Measurements from ENCODE around the gene RNU6-1. TPM values are rescaled to one million over a fixed set of nuclear protein-coding genes. Genes with fewer than 3 reads are reported as not detected.

The RNU6-1 gene
- total RNA-seq, 2 experiments from 2014 or later: not detected

DNA sequence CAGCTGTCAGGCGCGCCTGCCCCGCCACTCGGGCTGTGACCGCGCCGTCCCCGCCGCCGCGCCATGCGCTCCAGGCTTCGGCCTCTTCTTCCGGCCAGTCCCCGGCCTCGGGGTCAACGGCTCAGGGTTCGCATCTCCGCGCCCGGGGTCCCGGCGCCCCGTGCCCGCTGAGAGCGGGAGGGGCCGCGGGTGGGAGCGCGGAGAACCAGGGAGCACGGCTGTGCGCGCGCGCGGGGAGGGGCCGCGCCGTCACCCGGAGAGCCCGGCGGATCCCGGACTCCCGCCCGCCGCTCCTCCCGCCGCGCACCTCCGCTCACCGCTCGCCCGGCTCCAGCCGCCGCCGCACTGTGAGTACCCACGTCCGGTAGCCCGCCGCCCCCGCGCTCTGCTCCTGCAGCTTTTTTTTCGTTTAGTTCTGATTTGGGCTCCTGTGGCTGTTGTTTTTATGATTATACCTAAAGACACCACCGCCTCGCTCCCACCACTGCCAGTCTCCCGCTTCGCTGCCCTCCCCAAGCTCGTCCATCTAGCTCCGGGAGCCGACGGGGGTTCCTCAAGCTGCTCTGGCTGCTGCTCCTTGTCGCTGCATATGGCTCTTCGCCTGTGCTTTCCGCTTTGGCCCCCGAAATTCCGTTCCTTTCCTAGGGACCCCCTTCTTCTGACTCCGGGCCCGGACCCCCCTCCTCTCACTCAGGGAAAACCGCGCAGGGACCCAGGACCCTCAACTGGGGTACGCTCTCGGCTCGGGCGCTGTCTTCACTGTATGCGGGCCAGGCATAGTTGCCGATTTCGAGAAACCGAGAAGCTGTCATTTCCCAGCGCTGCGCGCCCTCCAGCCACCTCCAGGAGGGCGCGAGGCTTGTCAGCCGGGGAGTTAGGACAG lies 16.3 kb downstream of the RNU6-1 start:
- Mint-ChIP-seq H3K9me3 (no peaks in the 10 kb centered on the region), H3K4me3 (peak overlapping the region; percentile 63), H3K36me3 (peaks cover 2% of the 10 kb centered on the region), H3K4me1 (ENCODE audit: low read depth) (peaks cover 40% of the 10 kb centered on the region), H3K27me3 (peaks cover 66% of the 10 kb centered on the region), H3K27ac (no peak overlapping the region)
- DNase-seq: no peak
- intact Hi-C loops (cut with micrococcal nuclease): loop anchor here (5.0 kb wide), 1 partner anchor 61 kb away; no protein-coding TSS in a partner anchor
- ChIA-PET CTCF (interaction anchor here (0.6 to 4.2 kb wide), 4 partner anchors 13 to 367 kb away, joined by 3 to 30 read pairs (median 3); no protein-coding TSS in a partner anchor), POLR2A (no interaction called here)

DNA sequence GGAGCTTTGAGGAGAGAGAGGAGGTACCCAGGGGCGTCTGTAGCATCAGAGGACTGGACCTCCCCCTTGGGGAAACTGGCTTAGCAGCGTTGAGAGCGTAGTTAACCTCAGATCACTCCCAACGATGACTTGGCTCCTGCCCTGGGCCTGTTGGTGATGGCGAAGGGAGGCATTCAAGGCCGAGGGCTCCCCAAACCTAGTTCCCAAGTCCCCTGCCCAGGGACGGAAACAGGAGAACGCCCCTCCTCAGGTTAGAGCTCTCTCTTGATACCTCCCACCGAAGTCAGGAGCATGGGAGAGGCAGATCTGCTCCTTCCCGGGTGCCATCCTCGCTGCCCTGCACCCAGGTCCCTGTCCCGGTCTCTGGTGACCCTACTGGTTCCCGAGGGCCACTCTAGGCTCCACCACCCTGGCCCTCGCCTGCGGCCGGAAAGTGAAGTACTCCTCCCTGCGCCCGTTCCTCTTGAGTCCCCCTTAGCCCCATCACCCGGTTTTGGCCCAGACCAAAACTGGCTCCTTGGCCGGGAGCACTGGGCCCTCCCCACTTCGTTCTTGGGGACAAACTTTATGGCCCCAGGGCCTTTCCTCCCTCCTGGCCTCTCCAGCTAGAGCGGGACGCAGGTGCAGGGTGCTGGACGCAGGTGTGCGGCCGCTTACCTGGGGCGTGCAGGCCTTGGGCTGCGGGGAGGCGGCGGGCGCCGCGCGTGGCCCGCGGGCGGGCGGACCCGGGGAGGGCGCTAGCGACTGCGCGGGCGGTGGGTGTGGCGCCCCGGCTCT lies 17.1 kb downstream of the RNU6-1 start:
- POLR2A ChIA-PET: no interaction called here
- DNase-seq: no peak
- CTCF ChIA-PET: interaction anchor here (4.2 kb wide), 1 partner anchor 14 kb away, joined by 30 read pairs; no protein-coding TSS in a partner anchor
- Mint-ChIP-seq H3K36me3 (peaks cover 2% of the 10 kb centered on the region), H3K4me3 (no peak overlapping the region), H3K4me1 (ENCODE audit: low read depth) (peaks cover 37% of the 10 kb centered on the region), H3K9me3 (no peaks in the 10 kb centered on the region), H3K27ac (no peak overlapping the region), H3K27me3 (peaks cover 70% of the 10 kb centered on the region)
- intact Hi-C loops (cut with micrococcal nuclease): loop anchor here (5.0 kb wide), 1 partner anchor 60 kb away; no protein-coding TSS in a partner anchor

DNA sequence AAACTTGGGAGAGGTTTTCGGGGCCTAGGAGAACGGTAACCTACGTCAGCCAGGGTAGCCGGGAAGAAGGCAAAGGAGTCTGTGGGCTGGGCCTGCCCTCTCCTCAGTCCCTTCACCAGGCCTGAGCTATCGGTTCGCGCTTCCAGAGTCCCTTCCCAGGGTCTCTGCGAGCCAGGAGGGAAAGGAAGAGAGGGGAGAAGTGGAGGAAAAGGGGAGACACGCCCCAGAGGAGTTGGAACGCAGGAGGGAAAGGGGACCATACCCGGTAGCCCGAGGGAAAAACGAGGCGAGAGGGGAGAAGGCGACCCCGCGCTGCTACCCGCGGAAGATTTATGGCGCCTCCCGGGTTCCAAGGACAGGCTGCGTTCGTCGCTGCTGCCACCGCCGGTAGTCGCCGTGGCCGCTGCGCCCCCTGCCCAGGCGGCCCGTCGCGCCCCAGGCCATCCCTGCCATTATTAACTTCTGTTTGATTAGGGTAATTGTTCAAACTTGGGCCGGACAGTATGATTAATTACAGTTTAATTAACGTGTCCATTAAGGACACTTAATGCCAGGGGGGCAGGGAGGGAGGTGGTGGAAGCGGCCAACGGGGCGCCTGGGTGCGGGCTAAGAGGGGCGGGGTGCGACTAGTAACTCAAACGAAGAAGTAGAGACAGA lies 17.9 kb downstream of the RNU6-1 start:
- H3K4me1 Mint-ChIP-seq (ENCODE audit: low read depth): peaks cover 37% of the 10 kb centered on the region
- peaks cover 2% of the 10 kb centered on the region for H3K36me3 Mint-ChIP-seq
- H3K9me3 Mint-ChIP-seq: no peaks in the 10 kb centered on the region
- H3K27me3 Mint-ChIP-seq: peaks cover 78% of the 10 kb centered on the region
- ChIA-PET CTCF (interaction anchor here (2.2 kb wide), 1 partner anchor 365 kb away, joined by 7 read pairs; no protein-coding TSS in a partner anchor), POLR2A (no interaction called here)
- DNase-seq: no peak
- intact Hi-C loops (cut with micrococcal nuclease): loop anchor here (5.0 kb wide), 1 partner anchor 60 kb away; no protein-coding TSS in a partner anchor
- no peak overlapping the region for H3K4me3 Mint-ChIP-seq
- H3K27ac Mint-ChIP-seq: no peak overlapping the region

DNA sequence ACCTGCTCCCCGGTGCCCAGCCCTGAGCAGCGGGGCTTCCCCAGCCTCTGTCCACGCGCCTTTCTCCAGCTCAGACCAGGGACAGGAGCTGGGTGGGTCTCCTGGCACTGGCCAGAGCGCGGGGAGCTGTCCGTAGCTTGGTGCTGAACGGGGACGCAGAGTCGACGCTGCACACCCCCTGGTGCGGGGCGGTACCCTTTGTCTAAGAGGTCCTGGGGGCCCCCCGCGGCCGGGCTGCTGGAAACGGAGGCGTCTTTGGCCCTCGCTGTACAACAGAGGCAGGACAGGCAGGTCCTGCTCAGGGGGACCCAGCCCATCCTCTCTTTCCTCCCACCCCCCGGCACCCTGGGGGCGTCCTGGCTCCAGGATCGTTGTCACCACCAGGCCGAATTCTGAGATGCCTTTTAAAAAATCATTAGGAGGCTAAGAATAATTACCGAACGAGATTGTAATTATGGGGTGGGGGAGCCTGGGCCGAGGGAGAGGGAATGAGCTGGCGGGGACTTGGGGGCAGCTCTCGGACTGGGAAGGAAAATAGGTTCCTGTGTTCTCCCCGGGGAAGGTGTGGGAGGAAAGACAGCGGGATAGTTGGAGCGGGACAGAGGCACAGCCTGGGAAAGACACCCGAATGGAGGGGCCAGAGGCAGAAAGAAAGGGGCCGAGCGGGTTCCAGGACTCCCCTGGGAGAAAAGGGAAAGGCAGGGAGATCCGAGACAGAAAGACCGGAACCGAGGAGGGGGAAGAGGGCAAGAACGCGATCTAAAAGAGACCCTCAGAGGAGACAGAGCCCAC lies 18.7 kb downstream of the RNU6-1 start:
- Mint-ChIP-seq H3K4me1 (ENCODE audit: low read depth) (peaks cover 34% of the 10 kb centered on the region), H3K27me3 (peaks cover 81% of the 10 kb centered on the region), H3K9me3 (no peaks in the 10 kb centered on the region), H3K4me3 (no peak overlapping the region), H3K36me3 (peaks cover 2% of the 10 kb centered on the region), H3K27ac (no peak overlapping the region)
- DNase-seq: peak; percentile 52
- POLR2A ChIA-PET: no interaction called here
- intact Hi-C loops (cut with micrococcal nuclease): loop anchor here (5.0 kb wide), 1 partner anchor 59 kb away; no protein-coding TSS in a partner anchor
- CTCF ChIA-PET: interaction anchor here (1.1 to 2.2 kb wide), 2 partner anchors 12 to 364 kb away, joined by 3 to 7 read pairs; no protein-coding TSS in a partner anchor

DNA sequence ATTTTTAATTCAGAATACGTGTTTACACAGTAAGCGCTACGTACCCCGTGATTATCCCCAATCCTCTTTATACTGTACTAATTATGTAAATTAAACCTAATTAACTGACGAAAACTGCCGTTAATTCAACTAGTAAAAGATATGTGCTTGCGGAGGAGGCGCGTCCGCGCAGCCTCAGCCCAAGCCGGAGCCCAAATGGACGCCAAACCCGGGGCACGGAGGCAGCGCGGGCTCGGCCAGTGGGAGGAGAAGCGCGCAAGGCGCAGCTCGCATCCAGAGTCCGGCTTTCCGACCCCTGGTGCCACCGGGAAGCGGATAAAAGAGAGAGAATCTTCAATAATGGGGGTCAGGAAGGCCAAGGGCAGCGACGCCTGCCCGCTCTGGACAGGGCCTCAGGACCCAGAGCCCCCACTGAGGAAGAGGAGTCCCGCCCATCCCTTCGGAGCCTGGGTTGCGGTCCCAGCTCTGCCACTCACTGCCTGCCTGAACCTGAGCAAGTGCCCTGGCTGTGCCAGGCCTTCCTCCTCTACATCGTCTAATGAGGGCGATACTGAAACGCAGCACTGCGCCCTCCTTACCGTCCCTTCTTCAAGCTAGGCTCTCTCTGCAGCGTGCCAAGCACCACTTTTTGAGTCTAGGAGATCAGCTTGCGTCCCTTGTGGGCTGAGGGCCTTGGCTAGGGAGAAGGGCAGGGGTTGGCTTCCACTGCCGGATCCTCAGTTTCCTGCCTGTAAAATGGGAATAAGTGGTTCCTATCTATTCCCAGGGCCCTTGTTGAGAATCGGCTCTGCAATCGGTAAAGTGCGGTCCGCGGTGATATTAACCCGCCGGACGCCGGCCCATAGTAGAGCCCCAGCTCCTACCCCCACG lies 19.5 kb downstream of the RNU6-1 start:
- H3K27ac Mint-ChIP-seq: no peak overlapping the region
- peaks cover 74% of the 10 kb centered on the region for H3K27me3 Mint-ChIP-seq

DNA sequence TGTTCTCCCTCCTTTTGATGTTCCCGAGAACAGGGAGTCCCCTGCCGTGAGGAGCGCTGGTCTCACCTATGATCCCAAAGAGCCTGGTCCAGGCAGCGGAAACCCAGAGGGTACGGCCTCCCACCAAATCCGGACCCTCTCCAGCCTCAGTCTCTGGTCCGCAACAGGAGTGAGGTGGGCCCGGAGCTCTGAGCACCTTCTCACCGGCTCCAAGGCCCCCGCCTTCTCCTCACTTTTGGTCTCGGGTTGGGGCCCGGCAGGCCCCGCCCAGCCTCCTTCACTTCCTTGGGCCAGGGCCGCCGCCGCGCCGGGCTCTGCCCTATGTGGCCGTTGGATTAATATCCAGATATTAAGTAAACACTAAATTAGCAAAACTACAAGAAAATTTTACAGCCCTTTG lies 20.2 kb downstream of the RNU6-1 start:
- H3K4me1 Mint-ChIP-seq (ENCODE audit: low read depth): peaks cover 24% of the 10 kb centered on the region
- peaks cover 68% of the 10 kb centered on the region for H3K27me3 Mint-ChIP-seq
- intact Hi-C loops (cut with micrococcal nuclease): loop anchor here (5.0 kb wide), 1 partner anchor 57 kb away; no protein-coding TSS in a partner anchor
- no peaks in the 10 kb centered on the region for H3K9me3 Mint-ChIP-seq
- no peak overlapping the region for H3K4me3 Mint-ChIP-seq
- ChIA-PET CTCF (interaction anchor here (0.6 kb wide), 1 partner anchor 362 kb away, joined by 3 read pairs; no protein-coding TSS in a partner anchor), POLR2A (no interaction called here)
- H3K27ac Mint-ChIP-seq: no peak overlapping the region
- peaks cover 2% of the 10 kb centered on the region for H3K36me3 Mint-ChIP-seq
- DNase-seq: no peak

More for the DNA sequence above, 19.5 kb downstream of the RNU6-1 start:
- ChIA-PET CTCF (interaction anchor here (1.1 to 2.2 kb wide), 2 partner anchors 12 to 363 kb away, joined by 3 to 7 read pairs; no protein-coding TSS in a partner anchor), POLR2A (no interaction called here)
- Mint-ChIP-seq H3K9me3 (no peaks in the 10 kb centered on the region), H3K4me3 (no peak overlapping the region), H3K36me3 (peaks cover 2% of the 10 kb centered on the region), H3K4me1 (ENCODE audit: low read depth) (peaks cover 28% of the 10 kb centered on the region)
- intact Hi-C loops (cut with micrococcal nuclease): loop anchor here (5.0 kb wide), 1 partner anchor 58 kb away; no protein-coding TSS in a partner anchor
- no peak for DNase-seq

DNA sequence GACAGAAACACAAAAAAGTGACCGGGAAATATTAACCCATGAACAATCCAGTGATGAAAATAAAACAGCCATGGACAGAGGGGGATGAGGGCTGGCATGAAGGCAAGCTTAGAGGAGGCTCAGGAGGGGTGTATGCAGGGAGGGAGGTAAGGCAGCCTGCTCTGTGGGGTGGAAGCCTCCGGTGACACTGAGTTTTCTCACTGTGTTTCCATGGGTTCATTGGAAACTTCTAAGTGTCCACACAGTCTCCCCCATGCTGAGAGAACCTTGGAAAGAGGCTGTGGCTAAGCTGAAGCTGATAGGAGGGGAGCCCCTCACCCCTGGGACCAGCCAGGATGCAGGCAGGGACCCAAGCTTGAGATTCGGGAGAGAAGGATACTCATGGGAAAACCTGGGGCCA lies 21.4 kb downstream of the RNU6-1 start:
- Mint-ChIP-seq H3K36me3 (peaks cover 2% of the 10 kb centered on the region), H3K4me3 (no peak overlapping the region), H3K27me3 (peaks cover 58% of the 10 kb centered on the region), H3K27ac (no peak overlapping the region), H3K9me3 (no peaks in the 10 kb centered on the region), H3K4me1 (ENCODE audit: low read depth) (peaks cover 16% of the 10 kb centered on the region)
- POLR2A ChIA-PET: no interaction called here
- DNase-seq: no peak
- intact Hi-C loops (cut with micrococcal nuclease): no loop called here
- CTCF ChIA-PET: interaction anchor here (1.0 kb wide), 1 partner anchor 362 kb away, joined by 3 read pairs; no protein-coding TSS in a partner anchor

DNA sequence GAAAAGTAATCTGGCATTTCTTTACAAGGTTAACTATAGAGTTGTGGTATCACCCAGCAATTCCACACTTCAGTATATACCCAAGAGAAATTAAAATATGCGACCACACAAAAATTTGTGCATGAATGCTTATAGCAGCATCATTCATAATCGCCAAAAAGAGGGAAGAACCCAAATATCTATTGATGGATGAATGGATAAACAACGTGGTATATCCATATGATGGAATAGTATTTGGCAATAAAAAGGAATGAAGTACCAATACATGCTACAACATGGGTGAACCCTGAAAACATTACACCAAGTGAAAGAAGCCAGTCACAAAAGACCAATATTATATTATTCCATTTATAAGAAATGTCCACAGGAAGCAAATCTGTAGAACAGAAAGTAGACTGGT lies 23.2 kb downstream of the RNU6-1 start:
- no peaks in the 10 kb centered on the region for H3K36me3 Mint-ChIP-seq
- H3K4me3 Mint-ChIP-seq: no peak overlapping the region
- CTCF ChIA-PET: no interaction called here
- peaks cover 45% of the 10 kb centered on the region for H3K27me3 Mint-ChIP-seq
- POLR2A ChIA-PET: no interaction called here
- peaks cover 6% of the 10 kb centered on the region for H3K4me1 Mint-ChIP-seq (ENCODE audit: low read depth)
- intact Hi-C loops (cut with micrococcal nuclease): no loop called here
- H3K27ac Mint-ChIP-seq: no peak overlapping the region
- no peak for DNase-seq
- H3K9me3 Mint-ChIP-seq: no peaks in the 10 kb centered on the region

DNA sequence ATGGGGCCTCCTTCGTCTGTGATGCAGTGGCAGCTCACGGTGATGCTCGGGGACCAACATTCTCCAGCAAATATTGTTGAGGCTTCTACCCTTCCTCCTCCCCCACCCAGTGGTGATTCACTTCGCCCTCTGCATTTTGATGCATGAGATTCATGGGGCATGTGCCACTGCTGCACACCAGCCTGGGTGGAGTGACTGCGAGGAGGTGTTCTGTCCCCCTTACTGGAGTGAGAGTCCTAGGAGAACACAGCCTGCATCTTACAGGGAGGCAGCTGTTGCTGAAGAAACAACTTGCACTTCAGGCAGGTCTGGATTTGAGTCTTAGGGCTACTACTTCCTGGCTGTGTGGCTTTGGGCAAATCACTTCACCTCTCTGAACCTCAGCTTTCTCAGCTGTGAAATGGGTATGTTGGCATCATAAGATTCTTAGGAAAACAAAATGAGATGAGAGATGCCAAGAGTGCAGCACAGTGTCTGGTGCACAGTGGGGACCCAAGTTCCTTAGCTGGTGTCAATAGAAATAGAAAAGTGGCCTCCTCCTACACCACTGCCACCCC lies 24.7 kb downstream of the RNU6-1 start:
- no peak for DNase-seq
- CTCF ChIA-PET: interaction anchor here (0.6 kb wide), 1 partner anchor 346 kb away, joined by 4 read pairs; no protein-coding TSS in a partner anchor
- POLR2A ChIA-PET: no interaction called here
- H3K36me3 Mint-ChIP-seq: no peaks in the 10 kb centered on the region
- H3K4me3 Mint-ChIP-seq: no peak overlapping the region
- H3K27ac Mint-ChIP-seq: no peak overlapping the region
- H3K9me3 Mint-ChIP-seq: no peaks in the 10 kb centered on the region
- intact Hi-C loops (cut with micrococcal nuclease): no loop called here
- H3K4me1 Mint-ChIP-seq (ENCODE audit: low read depth): no peaks in the 10 kb centered on the region
- peaks cover 30% of the 10 kb centered on the region for H3K27me3 Mint-ChIP-seq

DNA sequence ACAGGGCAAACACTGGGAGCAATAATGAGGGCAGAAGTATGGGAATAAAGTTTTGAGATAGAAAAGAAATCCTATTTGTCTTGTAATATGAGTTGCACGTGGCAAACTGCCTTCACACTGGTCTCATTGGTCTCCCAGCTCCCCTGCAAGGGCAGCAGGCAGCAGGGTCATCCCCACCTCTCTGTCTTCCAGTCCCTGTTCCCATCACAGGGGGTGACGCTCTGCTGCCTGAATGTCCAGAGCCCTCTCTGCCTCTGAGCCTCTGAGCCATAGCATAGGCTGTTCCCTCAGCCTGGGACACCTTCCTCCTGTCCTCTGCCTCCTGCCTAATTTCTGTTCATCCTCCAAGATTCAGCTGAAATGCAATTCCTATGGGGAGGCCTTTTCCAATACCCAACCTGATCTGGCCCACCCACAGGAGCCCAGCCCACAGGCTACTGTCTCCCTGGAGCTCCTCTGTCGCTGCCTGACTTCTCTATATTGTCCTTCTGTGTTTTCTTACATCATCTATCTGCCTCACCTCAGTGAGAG lies 26.7 kb downstream of the RNU6-1 start:
- Mint-ChIP-seq H3K9me3 (no peaks in the 10 kb centered on the region), H3K27me3 (peaks cover 19% of the 10 kb centered on the region), H3K36me3 (no peaks in the 10 kb centered on the region), H3K4me1 (ENCODE audit: low read depth) (no peaks in the 10 kb centered on the region), H3K4me3 (no peak overlapping the region), H3K27ac (no peak overlapping the region)
- DNase-seq: no peak
- ChIA-PET POLR2A (no interaction called here), CTCF (no interaction called here)
- intact Hi-C loops (cut with micrococcal nuclease): no loop called here
